HepG2 (cell line): Measurements from ENCODE around the gene MXRA8. TPM values are rescaled to one million over a fixed set of nuclear protein-coding genes. Genes with fewer than 3 reads are reported as not detected.

Experiments
- ATAC-seq: fragments of 200-7000 bp; cut with Tn5 transposase; 3 replicates; pipeline ENCODE4 v1.9.1; 2020; ENCODE audit warnings: mild to moderate bottlenecking, moderate library complexity
- BruUV-seq: library from RNA; stranded (reverse); fragments of 400-500 nt; replicated peaks from 2 replicates; lab custom pipeline; 2021; lab: Mats Ljungman, UMichigan
- CTCF ChIA-PET: fragments of 300-600 bp; formaldehyde crosslinking; extraction: SDS; loops from one replicate; lab custom pipeline; 2021; ENCODE audit warnings: low total read pairs, inconsistent platforms, low intra/inter-chr PET ratio; lab: Yijun Ruan, JAX
- POLR2A ChIA-PET: fragments of 350-600 bp; sonication (Branson Sonifier 250); formaldehyde crosslinking; loops from one replicate; lab custom pipeline; 2020; ENCODE audit warnings: antibody characterized with exemption, inconsistent platforms; lab: Yijun Ruan, JAX
- DNase-seq: peaks from one replicate; pipeline ENCODE4 v3.0.0-alpha.2; 2015; ENCODE audit warnings: low spot score
- FAIRE-seq: peaks from 3 replicates; lab custom pipeline; 2011; peaks lifted over from hg19 to GRCh38; lab: Jason Lieb, UNC
- H2AFZ ChIP-seq: one replicate; pipeline ENCODE4 v1.6.1; 2011; ENCODE audit warnings: low read length, inconsistent platforms
- H3K27ac ChIP-seq: fragments of 300-600 bp; 3 replicates; pipeline ENCODE4 v1.8.0; 2011; ENCODE audit warnings: mixed run types, mild to moderate bottlenecking, mixed read lengths, low read length, inconsistent platforms; ENCODE audit not compliant: insufficient read depth; ENCODE audit errors: extremely low read length
- H3K27me3 ChIP-seq, 2 experiments: fragments of 200-600 bp in 1 of 2; 2 replicates in 1 of 2; 3 replicates in 1 of 2; pipeline versions ENCODE4 v1.6.0 to v1.8.0; 2011; ENCODE audit warnings: low read length in 2 of 2, mild to moderate bottlenecking in 2 of 2, moderate library complexity in 2 of 2, inconsistent platforms in 1 of 2; ENCODE audit not compliant: insufficient read depth in 2 of 2, control insufficient read depth in 1 of 2
- H3K36me3 ChIP-seq, 2 experiments: fragments of 200-600 bp in 1 of 2; replicated peaks in 1 of 2; 2 replicates in 1 of 2; 3 replicates in 1 of 2; pipeline versions ENCODE4 v1.5.1 to v1.8.0; 2011; ENCODE audit warnings: low read length in 2 of 2, inconsistent platforms in 1 of 2; ENCODE audit not compliant: insufficient read depth in 2 of 2, control insufficient read depth in 1 of 2
- H3K4me1 ChIP-seq: 2 replicates; pipeline ENCODE4 v1.5.1; 2012; ENCODE audit warnings: low read length, inconsistent platforms; ENCODE audit not compliant: insufficient read depth
- H3K4me2 ChIP-seq: 2 replicates; pipeline ENCODE4 v1.6.0; 2011; ENCODE audit warnings: low read depth, low read length, inconsistent platforms
- H3K4me3 ChIP-seq, 3 experiments: fragments of 200-600 bp in 1 of 3; sonication (generic), shearing (Covaris generic) in 1 of 3; replicated peaks in 1 of 3; 2 replicates each; pipeline ENCODE4 v1.5.1; 2011 to 2016; ENCODE audit warnings: low read length in 3 of 3, inconsistent platforms in 2 of 3, low read depth in 2 of 3, mild to moderate bottlenecking in 2 of 3, control low read depth in 1 of 3, mixed read lengths in 1 of 3; ENCODE audit not compliant: insufficient read depth in 1 of 3
- H3K79me2 ChIP-seq: one replicate; pipeline ENCODE4 v1.6.1; 2011; ENCODE audit warnings: low read length, inconsistent platforms; ENCODE audit not compliant: insufficient read depth
- H3K9ac ChIP-seq: 2 replicates; pipeline ENCODE4 v1.6.0; 2011; ENCODE audit warnings: mild to moderate bottlenecking, low read depth, low read length, inconsistent platforms; ENCODE audit not compliant: insufficient read depth
- H3K9me3 ChIP-seq: 2 replicates; pipeline ENCODE4 v1.5.1; 2012; ENCODE audit warnings: mild to moderate bottlenecking, low read length
- H4K20me1 ChIP-seq: 2 replicates; pipeline ENCODE4 v1.6.0; 2011; ENCODE audit warnings: inconsistent platforms, mild to moderate bottlenecking, low read length, moderate library complexity; ENCODE audit not compliant: insufficient read depth
- CREM ChIP-seq, 2 experiments: sonication (generic) in 1 of 2; formaldehyde crosslinking in 1 of 2; IDR thresholded peaks; 2 replicates each; pipeline versions ENCODE4 v1.4.0 to v1.6.1; 2016 to 2020; ENCODE audit warnings: antibody characterized with exemption in 1 of 2, mild to moderate bottlenecking in 1 of 2, missing genetic modification reagents in 1 of 2
- DNMT3B ChIP-seq: conservative IDR thresholded peaks from 2 replicates; pipeline ENCODE4 v1.6.1; 2016; ENCODE audit warnings: missing biosample characterization, control low read depth
- EHMT2 ChIP-seq: fragments of 200-600 bp; sonication (generic); IDR thresholded peaks from 2 replicates; pipeline ENCODE4 v1.7.0; 2017; ENCODE audit warnings: antibody characterized with exemption, low read depth, low read length, borderline replicate concordance
- FOXK2 ChIP-seq: fragments of 450-650 bp; IDR thresholded peaks from 2 replicates; pipeline ENCODE4 v1.6.1; 2016
- HOXA3 ChIP-seq: sonication (generic); formaldehyde crosslinking; IDR thresholded peaks from 2 replicates; pipeline ENCODE4 v1.5.0; 2020; ENCODE audit warnings: missing genetic modification reagents
- KAT7 ChIP-seq: IDR thresholded peaks from 2 replicates; pipeline ENCODE4 v1.6.1; 2018; ENCODE audit warnings: borderline replicate concordance, missing compliant biosample characterization
- KLF6 ChIP-seq: IDR thresholded peaks from 2 replicates; pipeline ENCODE4 v1.8.0; 2016; ENCODE audit warnings: missing biosample characterization, missing genetic modification reagents
- NFE2L2 ChIP-seq: fragments of 150-350 bp; IDR thresholded peaks from 2 replicates; pipeline ENCODE4 v1.6.1; 2014; ENCODE audit warnings: low read length
- SIN3B ChIP-seq: fragments of 150-350 bp; IDR thresholded peaks from 2 replicates; pipeline ENCODE4 v1.6.1; 2014; ENCODE audit warnings: low read length
- TARDBP ChIP-seq: sonication (generic); formaldehyde crosslinking; IDR thresholded peaks from 2 replicates; pipeline ENCODE4 v1.8.0; 2022; ENCODE audit warnings: mild to moderate bottlenecking, missing genetic modification reagents
- ZNF674 ChIP-seq: sonication (generic); formaldehyde crosslinking; IDR thresholded peaks from 2 replicates; pipeline ENCODE4 v1.5.0; 2020; ENCODE audit warnings: low read depth, mild to moderate bottlenecking, missing genetic modification reagents
- WGBS: methylation state at CpG from one replicate; pipeline ENCODE4 v1.1.6; 2017; ENCODE audit warnings: low lambda C conversion rate; 5-methylcytosine and 5-hydroxymethylcytosine counted together
- in situ Hi-C: cut with HindIII; loops from 2 replicates; pipeline ENCODE4 v1.10.0; 2017; ENCODE audit warnings: low pct_unique_long_range_greater_than_20kb; ENCODE audit not compliant: extremely low pct_ligation_motif_present
- intact Hi-C: fragments of 100-400 bp; cut with micrococcal nuclease; formaldehyde crosslinking; loops from one replicate; pipeline ENCODE4 v1.10.0; 2022; ENCODE audit not compliant: unreplicated experiment
- polyA plus RNA-seq, 8 experiments: library from polyadenylated mRNA; depleted of rRNA in 3 of 8; stranded (reverse) in 7 of 8; unstranded in 1 of 8; fragments of >200 nt; fragmentation: Illumina TruSeq in 4 of 8; extraction: Trizol in 4 of 8; gene quantifications; 2 replicates each; pipeline versions ENCODE4 v1.2.1 to v1.2.3, GENCODE V29; 2011 to 2016; ENCODE audit warnings: low read depth in 4 of 8, missing spikeins in 1 of 8, mixed read lengths in 1 of 8; ENCODE audit not compliant: insufficient read depth in 1 of 8
- total RNA-seq, 5 experiments: library from RNA; depleted of rRNA; stranded (reverse); fragments of >200 nt; fragmentation: Illumina TruSeq; extraction: Trizol; gene quantifications; 2 replicates each; pipeline ENCODE4 v1.2.3, GENCODE V29; 2016; ENCODE audit warnings: low read depth in 1 of 5
- TF ChIP-seq, protein P1 (sequence below): sonication (generic); formaldehyde crosslinking; IDR thresholded peaks from 2 replicates; pipeline ENCODE4 v1.4.0; 2020; ENCODE audit warnings: missing genetic modification reagents
- TF ChIP-seq, protein P2 (sequence below): sonication (generic); formaldehyde crosslinking; IDR thresholded peaks from 2 replicates; pipeline ENCODE4 v1.4.0; 2020; ENCODE audit warnings: missing genetic modification reagents
- TF ChIP-seq, protein P3 (sequence below): IDR thresholded peaks from 2 replicates; pipeline ENCODE4 v1.6.1; 2012; ENCODE audit warnings: inconsistent platforms
- TF ChIP-seq, protein P4 (sequence below): sonication (generic); formaldehyde crosslinking; IDR thresholded peaks from 2 replicates; pipeline ENCODE4 v1.5.1; 2020; ENCODE audit warnings: mild to moderate bottlenecking, missing genetic modification reagents, moderate library complexity

The MXRA8 gene
- total and polyA plus RNA-seq, 2 of the 13 experiments (the other 11 are each of a cell fraction or from before 2014, with no cell fraction given) = 19.8 to 44.8 TPM

DNA sequence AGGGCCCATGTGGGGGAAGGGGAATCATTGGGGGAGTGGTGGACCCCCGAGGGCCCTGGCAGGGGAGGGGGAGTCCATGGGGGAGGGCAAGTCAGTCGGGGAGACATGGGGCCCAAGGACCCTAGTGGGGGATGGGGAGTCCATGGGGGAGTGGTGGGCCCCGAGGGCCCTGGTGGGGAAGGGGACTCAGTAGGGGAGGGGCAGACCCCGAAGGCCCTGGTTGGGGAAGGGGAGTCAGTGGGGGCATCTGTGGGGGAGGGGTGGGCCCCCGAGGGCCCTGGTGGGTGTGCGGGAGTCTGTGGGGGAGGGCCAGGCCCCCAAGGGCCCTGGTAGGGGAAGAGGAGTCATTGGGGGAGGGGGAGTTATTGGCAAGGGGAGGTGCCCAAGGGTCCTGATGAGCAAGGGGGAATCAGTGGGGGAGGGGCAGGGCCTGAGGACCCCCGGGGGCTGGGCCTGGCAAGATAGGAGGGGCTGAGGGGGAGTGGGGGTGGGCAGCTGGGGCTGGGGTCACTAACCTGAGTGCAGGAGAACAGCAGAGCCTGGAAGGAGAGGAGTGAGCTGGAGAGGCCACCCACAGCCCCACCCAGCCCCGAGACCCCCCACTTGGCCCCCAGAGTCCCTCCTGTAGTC, 2.1 kb downstream of the MXRA8 start (continued):
- TF ChIP-seq FOXK2 = no peak
- no peak for TF ChIP-seq KLF6 (CRISPR knock-in tag)
- TF ChIP-seq ZNF674 (CRISPR knock-in tag) = no peak
- TF ChIP-seq, protein P1, sequence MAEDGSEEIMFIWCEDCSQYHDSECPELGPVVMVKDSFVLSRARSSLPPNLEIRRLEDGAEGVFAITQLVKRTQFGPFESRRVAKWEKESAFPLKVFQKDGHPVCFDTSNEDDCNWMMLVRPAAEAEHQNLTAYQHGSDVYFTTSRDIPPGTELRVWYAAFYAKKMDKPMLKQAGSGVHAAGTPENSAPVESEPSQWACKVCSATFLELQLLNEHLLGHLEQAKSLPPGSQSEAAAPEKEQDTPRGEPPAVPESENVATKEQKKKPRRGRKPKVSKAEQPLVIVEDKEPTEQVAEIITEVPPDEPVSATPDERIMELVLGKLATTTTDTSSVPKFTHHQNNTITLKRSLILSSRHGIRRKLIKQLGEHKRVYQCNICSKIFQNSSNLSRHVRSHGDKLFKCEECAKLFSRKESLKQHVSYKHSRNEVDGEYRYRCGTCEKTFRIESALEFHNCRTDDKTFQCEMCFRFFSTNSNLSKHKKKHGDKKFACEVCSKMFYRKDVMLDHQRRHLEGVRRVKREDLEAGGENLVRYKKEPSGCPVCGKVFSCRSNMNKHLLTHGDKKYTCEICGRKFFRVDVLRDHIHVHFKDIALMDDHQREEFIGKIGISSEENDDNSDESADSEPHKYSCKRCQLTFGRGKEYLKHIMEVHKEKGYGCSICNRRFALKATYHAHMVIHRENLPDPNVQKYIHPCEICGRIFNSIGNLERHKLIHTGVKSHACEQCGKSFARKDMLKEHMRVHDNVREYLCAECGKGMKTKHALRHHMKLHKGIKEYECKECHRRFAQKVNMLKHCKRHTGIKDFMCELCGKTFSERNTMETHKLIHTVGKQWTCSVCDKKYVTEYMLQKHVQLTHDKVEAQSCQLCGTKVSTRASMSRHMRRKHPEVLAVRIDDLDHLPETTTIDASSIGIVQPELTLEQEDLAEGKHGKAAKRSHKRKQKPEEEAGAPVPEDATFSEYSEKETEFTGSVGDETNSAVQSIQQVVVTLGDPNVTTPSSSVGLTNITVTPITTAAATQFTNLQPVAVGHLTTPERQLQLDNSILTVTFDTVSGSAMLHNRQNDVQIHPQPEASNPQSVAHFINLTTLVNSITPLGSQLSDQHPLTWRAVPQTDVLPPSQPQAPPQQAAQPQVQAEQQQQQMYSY (CRISPR knock-in tag) = no peak
- TF ChIP-seq KAT7 (CRISPR knock-in tag) = no peak
- TF ChIP-seq SIN3B = no peak
- no peak for TF ChIP-seq EHMT2
- no peak for TF ChIP-seq CREM (IDR thresholded peaks at IDR 0.05)
- no peak for TF ChIP-seq CREM (CRISPR knock-in tag; IDR thresholded peaks at IDR 0.05)
- TF ChIP-seq, all 625 proteins: peak for 0

- Histone ChIP-seq H3K4me1 (peaks cover 52% of the 10 kb centered on the region), H2AFZ (no peak overlapping the region), H3K27me3 (no peaks in the 10 kb centered on the region), H3K9me3 (no peaks in the 10 kb centered on the region), H3K27ac (no peak overlapping the region), H4K20me1 (no peaks in the 10 kb centered on the region), H3K4me2 (no peak overlapping the region), H3K9ac (no peak overlapping the region), H3K4me3 (no peak overlapping the region; a peak in 1 of 6 replicates), H3K79me2 (peaks cover 4% of the 10 kb centered on the region), H3K36me3 (no peaks in the 10 kb centered on the region)
- intact Hi-C loops (no loop called here), in situ Hi-C loops (no loop called here)
- ChIA-PET CTCF (no interaction called here), POLR2A (interaction anchor here (0.7 to 1.0 kb wide), 2 partner anchors 20 kb away, joined by 3 to 4 read pairs; no protein-coding TSS in a partner anchor)
- no peak for DNase-seq
- WGBS = 74% methylated on average over 35 of the region's 52 CpGs
- FAIRE-seq = no peak
- no peak for ATAC-seq
- no TSS peak for BruUV-seq
- TF ChIP-seq NFE2L2 (no peak), DNMT3B (CRISPR knock-in tag) (no peak), HOXA3 (0 out of 2 replicates have a peak, but pooled peaks have one; percentile 28), TARDBP (CRISPR knock-in tag) (no peak)
- TF ChIP-seq, protein P2, sequence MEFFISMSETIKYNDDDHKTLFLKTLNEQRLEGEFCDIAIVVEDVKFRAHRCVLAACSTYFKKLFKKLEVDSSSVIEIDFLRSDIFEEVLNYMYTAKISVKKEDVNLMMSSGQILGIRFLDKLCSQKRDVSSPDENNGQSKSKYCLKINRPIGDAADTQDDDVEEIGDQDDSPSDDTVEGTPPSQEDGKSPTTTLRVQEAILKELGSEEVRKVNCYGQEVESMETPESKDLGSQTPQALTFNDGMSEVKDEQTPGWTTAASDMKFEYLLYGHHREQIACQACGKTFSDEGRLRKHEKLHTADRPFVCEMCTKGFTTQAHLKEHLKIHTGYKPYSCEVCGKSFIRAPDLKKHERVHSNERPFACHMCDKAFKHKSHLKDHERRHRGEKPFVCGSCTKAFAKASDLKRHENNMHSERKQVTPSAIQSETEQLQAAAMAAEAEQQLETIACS = peak; percentile 84
- TF ChIP-seq, protein P3, sequence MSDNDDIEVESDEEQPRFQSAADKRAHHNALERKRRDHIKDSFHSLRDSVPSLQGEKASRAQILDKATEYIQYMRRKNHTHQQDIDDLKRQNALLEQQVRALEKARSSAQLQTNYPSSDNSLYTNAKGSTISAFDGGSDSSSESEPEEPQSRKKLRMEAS = peak; percentile 68
- TF ChIP-seq, protein P4, sequence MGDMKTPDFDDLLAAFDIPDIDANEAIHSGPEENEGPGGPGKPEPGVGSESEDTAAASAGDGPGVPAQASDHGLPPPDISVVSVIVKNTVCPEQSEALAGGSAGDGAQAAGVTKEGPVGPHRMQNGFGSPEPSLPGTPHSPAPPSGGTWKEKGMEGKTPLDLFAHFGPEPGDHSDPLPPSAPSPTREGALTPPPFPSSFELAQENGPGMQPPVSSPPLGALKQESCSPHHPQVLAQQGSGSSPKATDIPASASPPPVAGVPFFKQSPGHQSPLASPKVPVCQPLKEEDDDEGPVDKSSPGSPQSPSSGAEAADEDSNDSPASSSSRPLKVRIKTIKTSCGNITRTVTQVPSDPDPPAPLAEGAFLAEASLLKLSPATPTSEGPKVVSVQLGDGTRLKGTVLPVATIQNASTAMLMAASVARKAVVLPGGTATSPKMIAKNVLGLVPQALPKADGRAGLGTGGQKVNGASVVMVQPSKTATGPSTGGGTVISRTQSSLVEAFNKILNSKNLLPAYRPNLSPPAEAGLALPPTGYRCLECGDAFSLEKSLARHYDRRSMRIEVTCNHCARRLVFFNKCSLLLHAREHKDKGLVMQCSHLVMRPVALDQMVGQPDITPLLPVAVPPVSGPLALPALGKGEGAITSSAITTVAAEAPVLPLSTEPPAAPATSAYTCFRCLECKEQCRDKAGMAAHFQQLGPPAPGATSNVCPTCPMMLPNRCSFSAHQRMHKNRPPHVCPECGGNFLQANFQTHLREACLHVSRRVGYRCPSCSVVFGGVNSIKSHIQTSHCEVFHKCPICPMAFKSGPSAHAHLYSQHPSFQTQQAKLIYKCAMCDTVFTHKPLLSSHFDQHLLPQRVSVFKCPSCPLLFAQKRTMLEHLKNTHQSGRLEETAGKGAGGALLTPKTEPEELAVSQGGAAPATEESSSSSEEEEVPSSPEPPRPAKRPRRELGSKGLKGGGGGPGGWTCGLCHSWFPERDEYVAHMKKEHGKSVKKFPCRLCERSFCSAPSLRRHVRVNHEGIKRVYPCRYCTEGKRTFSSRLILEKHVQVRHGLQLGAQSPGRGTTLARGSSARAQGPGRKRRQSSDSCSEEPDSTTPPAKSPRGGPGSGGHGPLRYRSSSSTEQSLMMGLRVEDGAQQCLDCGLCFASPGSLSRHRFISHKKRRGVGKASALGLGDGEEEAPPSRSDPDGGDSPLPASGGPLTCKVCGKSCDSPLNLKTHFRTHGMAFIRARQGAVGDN (CRISPR knock-in tag) = peak; percentile 69
Measured at GRCh38 chr1:1355416-1355815, 2.9 kb downstream of the MXRA8 start.
